Gastroesophageal sphincter (tissue), 3 donors: Measurements from ENCODE around the gene TP53AIP1.

Source experiments
- EP300 ChIP-seq: sonication (generic); formaldehyde crosslinking; IDR thresholded peaks from one replicate; pipeline ENCODE4 v1.6.1; 2017; ENCODE audit warnings: antibody characterized with exemption, mild to moderate bottlenecking
- TF ChIP-seq, protein P1 (sequence below), 4 experiments: fragments of 200-600 bp in 2 of 4; fragments of 450-650 bp in 2 of 4; sonication (generic) in 1 of 4; IDR thresholded peaks; one replicate each; pipeline ENCODE4 v1.5.1; 2017 to 2019; ENCODE audit warnings: antibody characterized with exemption in 4 of 4, mild to moderate bottlenecking in 2 of 4, moderate library complexity in 2 of 4

- TF ChIP-seq, protein P1, sequence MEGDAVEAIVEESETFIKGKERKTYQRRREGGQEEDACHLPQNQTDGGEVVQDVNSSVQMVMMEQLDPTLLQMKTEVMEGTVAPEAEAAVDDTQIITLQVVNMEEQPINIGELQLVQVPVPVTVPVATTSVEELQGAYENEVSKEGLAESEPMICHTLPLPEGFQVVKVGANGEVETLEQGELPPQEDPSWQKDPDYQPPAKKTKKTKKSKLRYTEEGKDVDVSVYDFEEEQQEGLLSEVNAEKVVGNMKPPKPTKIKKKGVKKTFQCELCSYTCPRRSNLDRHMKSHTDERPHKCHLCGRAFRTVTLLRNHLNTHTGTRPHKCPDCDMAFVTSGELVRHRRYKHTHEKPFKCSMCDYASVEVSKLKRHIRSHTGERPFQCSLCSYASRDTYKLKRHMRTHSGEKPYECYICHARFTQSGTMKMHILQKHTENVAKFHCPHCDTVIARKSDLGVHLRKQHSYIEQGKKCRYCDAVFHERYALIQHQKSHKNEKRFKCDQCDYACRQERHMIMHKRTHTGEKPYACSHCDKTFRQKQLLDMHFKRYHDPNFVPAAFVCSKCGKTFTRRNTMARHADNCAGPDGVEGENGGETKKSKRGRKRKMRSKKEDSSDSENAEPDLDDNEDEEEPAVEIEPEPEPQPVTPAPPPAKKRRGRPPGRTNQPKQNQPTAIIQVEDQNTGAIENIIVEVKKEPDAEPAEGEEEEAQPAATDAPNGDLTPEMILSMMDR (IDR thresholded peaks at IDR 0.05): no peak
- TF ChIP-seq EP300: no peak
Measured at GRCh38 chr11:128911701-128912100, 31.0 kb downstream of the TP53AIP1 start.
